ENCODE results near the gene STIMATE.

STIMATE gene

DNA sequence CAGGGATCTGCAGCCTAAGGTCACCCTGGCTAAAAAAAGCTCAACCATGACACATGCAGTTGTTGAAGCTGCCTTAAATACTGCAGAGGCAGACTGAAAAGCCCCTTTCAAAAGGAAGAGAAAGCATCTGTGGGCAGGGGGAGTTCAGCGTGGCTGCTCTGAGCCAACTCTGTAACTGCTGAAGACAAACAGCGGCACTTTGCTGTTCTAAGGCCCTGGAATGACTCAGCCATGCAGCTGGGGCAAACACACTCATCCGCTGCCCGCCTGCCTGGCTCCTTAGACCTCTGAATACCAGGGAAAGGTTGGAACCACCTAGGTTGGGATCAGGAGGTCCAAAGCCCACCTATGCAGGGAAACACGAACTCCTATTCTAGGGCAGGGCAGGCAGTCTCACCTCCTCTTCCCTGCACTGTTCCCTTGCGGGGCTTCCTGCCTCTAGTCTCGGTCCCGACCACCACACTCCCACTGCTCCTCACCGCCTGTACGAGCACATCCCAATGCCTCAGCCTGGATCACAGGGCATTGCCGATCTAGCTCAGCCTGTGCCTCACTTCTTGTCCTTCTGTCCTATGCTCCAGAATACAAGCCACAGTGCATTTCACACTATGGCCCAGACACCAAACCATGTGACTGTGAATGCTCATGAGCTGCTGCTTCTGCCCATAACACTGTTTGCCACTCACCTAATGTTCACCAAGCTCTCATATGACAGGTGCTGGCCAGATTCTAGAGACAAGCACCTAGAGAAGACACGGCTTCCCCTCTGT lies 56.0 kb downstream of the STIMATE start:
- no peak for DNase-seq (ENCODE audit: low spot score)

DNA sequence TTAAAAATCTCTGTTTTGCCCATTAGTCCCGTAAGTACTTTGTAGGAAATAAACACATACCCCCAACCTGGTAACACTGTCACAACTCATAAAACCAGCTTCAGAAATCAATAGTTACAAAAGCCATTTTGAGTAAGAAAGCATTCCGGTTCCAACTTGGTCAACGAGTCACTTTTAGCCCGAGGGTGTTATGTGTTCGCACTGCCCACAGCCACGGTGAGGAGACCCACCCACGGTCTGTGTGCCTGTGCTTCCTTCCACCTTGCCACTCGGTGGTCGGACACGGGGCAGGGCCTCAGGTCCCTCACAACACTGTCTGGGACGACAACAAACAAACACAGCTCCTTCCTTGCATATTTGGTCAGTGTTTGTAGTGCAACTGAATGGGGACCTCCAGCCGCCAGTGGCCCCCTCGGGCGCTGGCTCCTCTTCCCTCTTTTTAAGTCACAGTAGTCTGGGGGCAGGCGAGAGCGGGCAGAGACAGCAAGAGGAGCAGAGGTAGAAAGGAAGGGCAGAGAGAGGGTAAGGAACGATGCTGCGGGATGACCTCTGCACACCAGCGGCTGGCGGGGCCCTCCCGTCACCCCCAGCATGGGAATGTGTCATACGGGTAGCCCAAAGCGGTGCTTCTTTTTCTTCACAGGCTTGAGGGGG lies 57.3 kb downstream of the STIMATE start:
- no peak for DNase-seq (ENCODE audit: low spot score)

DNA sequence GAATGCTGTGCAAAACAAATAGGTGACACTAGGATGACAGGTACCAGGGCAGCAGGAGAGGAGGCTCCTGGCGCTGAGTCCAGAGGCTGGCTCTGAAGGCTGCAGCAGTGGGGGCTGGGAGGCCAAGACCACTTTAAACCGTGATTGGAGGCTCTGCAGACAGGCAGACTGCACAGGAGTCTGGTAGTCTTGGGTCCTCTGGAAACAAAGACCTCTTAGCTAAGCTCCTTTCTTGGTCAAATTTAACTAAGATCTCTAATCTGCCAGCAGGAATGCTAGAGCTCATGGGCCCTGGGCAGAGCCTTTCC lies 58.1 kb downstream of the STIMATE start:
- DNase-seq (ENCODE audit: low spot score) = no peak

DNA sequence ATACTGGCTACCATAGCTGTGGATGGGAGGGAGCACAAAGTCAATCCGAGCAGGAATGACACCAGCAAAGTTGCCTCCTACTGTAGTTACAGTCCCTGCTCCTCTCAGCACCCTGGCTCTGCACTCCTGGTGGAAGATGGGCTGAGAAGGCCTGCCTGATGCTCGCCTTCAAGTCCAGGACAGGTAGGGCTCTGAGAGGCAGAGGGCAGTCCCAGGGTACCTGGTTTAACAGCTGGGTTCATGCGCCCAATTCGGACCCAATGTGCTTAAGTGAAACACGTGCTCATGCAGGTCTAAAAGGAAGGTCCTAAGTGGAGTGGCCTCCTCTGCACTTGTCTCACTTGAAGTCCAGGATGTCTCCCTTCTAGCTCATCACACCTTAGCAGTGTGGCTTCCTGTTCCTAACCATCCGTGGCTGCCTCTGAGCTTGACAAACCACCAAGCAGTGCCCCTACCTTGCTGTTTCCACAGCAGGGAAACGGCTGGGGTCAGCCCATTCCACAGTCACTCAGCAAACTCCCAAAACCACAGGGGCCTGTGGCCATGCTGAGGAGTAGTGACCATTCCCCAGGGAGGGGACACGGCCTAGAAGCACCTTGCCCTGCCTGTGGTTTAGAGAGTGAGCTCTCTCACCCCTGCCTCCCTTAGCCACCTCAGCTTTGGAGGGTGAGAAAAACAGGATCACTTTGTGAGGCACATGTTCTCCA lies 58.6 kb downstream of the STIMATE start:
- no peak for DNase-seq (ENCODE audit: low spot score)

DNA sequence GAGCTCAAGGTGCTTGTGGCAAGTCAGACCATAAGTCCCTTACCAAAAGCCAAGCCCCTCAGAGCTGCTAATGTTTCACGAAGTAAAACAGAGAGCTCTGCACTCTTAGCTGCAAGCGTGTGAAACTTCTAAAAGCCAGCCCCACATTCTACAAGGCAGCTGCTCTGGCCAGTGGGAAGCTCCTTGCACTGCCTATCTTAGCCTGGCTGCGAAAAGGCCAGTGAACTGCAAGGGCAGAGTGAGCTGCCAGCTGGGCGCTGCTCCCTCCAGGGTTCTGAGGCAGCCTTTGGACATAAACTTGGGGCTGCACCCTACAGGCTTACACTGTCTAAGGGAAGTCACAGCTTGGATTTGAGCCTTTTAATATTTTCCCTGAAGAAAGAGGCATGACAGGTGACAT lies 60.4 kb downstream of the STIMATE start:
- no peak for DNase-seq (ENCODE audit: low spot score)

DNA sequence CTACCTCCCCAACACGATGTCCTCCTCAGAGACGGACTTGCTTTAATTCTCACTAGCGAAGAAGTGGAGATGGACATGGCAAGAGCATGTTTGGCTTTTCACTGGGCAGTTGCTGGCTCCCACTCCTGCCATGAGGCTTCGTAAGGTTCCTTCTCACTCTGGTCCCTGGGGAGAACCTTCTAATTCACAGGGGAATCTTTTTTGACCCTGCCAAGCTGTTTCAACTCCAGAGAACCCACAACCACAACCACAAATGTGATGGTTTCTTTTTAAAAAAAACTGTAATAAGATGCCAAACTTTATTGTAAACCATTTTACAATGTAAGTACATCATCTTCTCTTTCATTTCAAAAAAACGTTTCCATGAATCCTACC lies 60.9 kb downstream of the STIMATE start:
- DNase-seq (ENCODE audit: low spot score) = no peak

DNA sequence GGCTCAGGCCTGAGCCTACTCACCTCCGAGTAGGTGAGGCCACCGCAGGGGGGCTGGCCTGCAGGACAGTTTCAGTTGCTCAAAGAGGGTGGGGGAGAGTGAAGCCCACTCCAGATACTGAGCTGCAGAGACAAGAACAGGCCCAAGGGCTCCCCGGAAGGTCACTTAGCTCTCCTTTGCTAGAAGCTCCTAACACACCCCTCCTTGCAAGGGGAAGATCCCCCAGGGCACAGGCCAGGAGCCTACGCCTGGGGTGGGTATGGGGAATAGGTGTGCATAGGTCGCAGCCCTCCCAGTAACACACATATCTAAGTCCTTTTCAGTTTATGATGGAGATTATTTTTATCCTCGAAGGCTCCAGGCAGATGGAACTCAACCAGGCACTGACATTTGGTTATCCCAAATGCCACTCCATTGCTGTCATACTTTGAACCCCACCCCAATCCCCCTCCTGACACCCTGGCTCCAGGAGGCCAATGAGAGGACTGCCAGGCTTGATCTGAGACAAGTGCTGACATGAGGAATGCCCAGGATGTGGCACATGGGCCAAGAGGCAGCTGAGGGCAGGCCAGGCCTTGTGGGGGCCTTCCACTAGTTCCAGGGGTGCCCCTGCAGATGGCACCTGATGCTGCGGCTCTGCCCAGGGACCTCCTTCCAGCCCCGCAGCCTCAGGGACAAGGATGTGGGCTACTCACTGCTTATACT lies 61.4 kb downstream of the STIMATE start:
- no peak for DNase-seq (ENCODE audit: low spot score)

DNA sequence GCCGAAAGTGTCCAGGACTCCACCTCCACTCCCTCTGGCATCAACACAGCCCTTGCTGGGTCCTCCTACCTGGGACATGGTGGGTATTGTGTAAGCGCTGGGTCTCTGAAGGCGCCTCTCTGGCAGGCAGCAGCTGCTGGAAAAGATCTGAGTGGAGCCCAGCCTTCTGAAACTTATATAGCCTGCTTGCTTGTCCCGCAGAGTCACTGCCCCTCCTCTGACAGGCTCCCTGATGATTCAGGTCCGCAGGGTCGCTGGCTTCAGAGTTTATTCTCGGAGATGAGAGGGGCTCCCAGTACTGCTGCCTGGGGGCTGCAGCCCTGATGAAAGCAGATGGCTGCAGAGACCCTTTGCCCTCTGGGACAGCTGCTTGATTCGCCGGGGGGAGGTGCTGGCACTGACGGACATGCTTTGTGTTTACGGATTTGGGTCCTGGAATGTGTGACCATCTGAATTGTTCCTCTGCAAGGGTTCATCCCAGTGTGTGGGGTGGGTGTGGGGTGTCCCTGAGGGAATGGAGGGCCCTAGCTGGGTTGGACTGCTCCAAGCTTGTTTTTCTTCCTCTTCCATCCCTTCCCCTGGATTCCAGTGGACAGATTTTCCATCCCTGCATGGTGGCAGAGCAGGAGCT lies 62.4 kb downstream of the STIMATE start, which contains the start of gene MUSTN1:
Gene MUSTN1 (minus strand): TSS at position 149 of the 631 bp plus-strand sequence. CDS start 71 bp downstream, at position 78.
- DNase-seq (ENCODE audit: low spot score) = no peak

DNA sequence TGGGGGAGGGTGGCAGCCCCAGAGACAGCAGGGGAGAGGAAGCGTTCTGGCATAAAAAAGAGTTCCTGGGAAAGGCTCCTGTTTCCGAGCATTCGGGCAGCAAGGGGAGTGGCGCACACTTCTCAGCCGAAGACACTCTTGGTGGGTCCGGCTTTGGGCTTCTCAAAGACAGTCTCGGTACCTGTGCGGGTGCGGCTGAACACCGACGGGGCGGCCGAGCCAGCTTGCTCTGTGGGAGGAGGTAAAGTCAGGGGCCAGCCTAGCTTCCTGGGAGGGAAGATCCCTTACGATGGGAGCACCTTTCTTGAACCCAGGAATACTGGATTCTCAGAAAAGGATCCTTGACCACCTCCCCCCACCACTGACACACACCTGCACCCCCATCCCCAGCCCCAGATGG lies 64.1 kb downstream of the STIMATE start:
- no peak for DNase-seq (ENCODE audit: low spot score)

DNA sequence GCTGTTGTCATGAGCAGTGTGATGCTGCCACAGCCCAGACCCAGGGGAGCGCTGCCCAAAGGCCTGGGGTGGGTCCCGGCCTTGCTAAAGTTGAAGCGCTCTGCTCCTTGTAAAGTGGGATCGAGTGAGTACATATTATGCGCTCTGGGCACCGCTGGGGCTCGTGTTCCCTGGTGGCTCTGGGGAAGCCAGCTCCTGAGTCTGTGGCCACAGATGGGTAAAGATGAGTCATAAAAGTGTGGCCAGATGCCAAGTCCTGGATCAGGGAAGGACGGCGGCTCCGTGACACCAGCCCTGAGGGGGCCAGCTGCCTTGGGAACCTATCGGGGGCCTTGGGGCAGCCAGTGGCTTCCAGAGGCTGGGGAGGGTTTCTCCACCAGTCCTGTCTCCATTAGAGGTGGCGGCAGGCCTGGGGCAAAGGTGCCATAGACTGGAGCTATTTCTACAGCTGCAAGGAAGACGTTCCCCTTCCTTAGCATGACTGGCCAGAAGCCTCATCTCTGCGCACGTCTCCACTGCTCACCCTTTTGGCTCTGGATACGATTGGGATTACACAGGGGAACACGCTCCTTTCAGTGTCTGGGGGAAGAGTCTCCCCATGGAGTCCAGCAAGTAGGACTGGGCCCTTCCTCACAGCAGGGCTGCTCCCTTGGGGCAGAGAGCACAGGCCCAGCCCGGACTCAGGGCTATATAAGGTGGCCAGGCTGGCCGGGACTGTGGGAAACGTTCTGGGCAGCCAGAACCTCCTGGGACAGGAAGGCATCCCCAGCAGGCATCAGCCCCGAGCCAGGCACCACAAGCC lies 65.6 kb downstream of the STIMATE start:
- peak; percentile 81 for DNase-seq (ENCODE audit: low spot score)

DNA sequence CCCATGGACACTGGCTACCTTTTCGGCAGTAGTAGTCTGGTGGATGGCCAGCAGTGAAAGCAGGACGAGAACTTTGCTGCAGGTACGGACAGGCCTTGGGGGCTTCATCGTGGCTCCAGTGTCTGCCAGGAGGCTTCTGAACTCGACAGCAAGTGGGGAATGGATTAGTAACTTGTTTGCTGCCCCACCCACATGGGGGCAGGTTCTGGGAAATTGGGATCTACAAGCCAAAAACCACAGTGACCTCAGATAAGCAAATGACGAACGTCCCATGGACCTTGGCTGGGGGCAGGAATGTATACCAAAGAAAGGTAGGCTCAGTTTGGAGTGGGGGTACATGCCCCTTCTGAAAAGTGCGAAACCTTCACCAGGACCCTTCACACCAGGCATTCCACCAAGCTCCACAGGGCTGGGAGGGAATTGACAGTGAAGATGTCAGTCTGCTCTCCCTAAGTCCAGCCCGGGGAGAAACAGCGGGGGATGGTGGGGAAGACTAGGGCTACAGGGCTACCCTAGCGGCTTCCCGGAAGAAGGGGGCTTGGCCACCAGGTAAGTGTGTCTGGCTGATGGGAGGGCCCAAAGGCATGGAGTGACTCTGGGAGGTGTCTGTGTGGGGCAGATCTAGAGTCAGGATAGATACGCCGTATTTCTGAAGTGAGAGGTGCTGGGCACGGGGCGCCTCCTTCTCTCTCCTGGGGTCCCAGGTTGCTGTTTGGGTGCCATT lies 66.7 kb downstream of the STIMATE start, which contains the start of gene ITIH4:
Gene ITIH4 (minus strand): TSS at position 138 of the 724 bp plus-strand sequence. CDS start 30 bp downstream, at position 108.
- DNase-seq (ENCODE audit: low spot score) = no peak

DNA sequence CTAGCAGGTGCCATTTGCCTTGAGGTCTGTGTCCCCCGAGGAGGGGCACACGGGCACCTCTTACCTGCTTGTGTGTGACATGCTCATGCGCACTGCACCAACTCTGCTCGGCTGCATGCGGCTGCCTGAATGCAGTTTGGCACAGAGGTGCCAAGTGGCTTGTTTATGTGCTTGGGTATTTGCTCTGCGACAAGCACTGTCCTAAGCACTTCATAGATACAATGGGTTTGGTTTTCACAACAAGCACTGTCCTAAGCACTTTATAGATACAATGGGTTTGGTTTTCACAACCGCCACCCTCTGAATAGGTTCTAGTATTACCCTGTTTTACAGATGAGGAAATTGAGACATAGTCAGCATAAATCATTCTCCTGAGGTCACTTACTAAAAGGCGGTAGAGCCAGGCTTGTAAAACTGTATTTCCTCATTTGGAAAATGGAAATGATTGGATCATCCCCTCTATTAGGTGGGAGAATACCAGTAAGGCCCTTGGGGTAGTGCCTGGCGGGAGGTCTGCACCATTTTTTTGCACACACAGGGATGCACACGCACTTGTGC lies 67.4 kb downstream of the STIMATE start:
- no peak for DNase-seq (ENCODE audit: low spot score)

DNA sequence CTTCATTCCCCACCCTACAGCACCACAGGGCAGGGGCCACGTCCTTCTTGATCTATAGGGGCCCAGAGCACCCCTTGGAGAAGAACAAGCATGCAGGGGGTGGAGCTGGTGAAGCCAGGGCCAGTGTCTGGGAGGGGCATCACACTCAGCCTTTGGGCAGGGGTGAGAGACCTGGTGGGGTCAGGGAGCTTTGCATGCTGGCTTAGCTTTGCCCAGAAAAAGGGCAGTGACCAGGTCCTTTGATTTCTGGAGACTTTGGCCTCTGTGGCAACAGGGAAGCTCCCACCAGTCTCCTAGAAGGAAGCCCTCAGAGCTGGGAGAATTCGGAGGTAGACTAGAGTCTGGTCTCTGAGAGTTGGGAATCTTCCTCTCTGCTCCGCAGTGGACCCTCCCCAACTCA lies 67.9 kb downstream of the STIMATE start:
- DNase-seq (ENCODE audit: low spot score) = no peak

DNA sequence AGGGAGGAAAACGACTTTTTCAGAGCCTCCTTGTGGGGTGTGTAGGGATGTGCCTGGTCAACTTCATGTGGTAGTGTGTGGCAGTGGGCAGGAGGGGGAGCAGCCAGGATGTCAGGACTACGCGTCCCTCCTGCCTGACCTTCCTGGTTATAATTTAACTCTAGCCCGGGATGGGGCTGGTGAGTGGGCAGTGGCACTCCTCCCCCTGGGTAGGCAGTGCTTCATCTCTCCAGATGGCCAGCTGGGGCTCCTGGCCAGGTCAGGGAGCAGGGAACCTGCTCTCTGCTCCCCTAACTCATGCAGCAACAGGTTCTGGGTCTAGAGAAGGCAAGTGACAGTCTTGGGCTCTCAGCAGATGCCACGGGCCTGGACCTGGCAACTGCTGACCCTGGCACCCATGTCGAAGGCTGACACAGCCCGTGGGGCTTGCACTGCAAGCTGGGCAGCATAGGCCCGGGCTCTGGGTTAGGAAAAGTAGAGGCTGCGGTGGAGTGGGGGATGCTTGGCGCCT lies 69.4 kb downstream of the STIMATE start:
- no peak for DNase-seq (ENCODE audit: low spot score)

DNA sequence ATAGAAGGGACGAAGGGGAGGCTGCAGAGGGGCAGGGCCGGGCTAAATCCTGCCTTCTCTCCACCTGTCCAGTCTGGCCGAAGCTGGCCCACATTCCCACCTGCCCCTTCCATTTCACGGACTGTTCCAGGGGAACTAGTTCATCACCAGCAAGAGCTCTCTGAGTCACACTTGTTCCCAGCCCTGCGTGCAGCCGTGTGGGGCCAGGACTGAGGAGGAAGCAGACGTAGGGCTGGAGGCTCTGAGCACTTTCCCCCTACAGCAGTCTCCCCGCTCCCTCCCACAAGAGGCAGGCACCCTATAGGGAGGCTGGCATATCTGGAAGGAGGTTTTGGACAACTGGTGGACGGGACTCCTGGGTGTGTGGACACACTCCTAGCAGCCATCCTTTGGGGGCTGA lies 69.9 kb downstream of the STIMATE start:
- no peak for DNase-seq (ENCODE audit: low spot score)

DNA sequence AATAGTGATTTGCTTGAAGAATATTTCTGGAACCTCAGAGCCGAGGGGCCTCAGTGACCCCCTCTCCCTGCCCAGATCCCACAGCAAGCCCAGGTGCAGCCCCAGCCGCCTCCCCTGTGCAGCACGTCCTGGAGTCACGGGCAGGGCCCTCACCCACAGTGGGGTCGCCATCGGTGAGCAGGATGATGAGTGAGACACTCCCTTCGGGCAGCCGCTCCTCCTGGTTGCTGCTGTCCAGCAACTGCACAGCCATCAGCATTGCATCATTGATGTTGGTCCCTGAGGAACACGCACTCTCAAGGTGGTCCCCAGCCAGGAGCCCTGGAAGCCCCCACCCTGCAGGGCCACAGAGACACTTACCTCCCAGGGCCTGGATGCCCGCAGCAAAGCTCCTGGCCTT lies 73.3 kb downstream of the STIMATE start:
- DNase-seq (ENCODE audit: low spot score) = no peak

DNA sequence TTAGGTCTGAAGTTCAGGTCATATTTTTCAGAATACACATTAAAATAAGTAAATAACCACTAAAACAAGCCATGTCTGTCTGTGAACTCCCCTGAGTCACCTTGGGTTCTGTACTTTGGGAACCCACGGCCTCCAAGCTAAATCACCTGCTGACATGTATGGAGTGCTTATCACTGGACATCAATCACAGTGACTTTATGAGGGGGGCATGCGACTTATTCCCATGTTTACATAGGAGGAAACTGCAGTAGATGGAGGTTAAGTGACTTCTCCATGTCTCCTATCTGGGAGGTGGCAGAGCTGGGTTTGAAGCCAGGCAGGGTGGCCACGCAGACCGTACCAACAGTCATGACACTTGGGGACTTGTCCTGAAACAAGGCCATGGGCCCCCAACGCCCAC lies 75.0 kb downstream of the STIMATE start:
- no peak for DNase-seq (ENCODE audit: low spot score)

DNA sequence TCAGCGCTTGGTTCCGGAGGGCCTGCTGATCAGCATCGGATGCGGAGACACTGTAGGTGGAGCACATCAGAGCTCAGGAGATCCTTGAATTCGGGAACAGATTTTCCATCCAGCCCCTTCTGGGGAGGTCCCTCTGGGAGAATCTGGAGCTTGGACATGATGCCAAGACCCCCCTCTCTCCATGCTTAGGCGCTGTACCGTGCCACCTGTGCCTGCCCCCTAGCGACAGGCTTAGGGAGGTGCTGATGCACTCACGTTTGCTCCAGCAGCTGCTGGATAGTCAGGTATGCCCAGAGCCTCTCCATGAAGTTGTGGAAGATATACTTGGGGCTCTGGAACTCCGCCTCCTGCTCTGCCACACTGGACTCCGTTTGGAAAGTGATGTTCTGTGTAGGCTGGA lies 76.6 kb downstream of the STIMATE start:
- DNase-seq (ENCODE audit: low spot score) = no peak

DNA sequence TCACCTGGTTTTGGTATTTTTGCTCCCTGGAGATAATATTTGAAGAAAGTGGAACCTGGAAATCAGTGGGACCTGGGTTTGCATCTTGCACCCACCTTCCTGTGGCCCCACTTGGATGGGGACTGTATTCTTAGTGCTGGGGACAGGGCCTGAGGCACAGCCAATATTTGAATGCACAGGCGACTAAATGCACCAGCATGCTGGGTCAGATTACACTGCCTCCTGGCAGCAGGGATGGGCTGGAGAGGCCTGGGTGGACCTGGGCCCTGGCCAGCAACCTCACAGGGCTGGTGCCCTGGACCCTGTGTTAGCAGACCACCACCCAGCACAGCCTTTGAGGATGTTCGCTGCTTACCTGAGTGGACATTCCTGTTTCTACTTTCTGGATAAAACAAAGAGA lies 77.4 kb downstream of the STIMATE start:
- DNase-seq (ENCODE audit: low spot score) = no peak

DNA sequence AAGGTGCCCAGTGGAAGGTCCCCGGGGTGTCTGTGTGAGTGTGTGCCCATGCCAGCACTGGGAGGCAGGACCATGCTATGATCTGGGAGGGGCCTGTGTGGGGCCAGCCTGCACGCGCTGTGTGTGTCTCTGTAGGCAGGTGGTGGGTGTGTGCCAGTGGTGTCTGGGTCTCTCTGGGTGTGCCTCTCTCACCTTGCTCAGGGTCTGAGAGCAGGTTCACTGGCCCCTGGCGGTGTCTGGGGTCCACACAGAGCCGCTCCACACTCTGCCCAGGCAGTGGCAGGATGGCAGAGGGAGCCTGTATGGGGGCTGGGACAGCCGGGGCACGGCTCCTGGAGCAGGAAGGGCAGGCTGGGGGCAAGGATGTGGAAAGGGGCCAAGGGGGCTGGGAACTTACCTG lies 79.5 kb downstream of the STIMATE start:
- no peak for DNase-seq (ENCODE audit: low spot score)
